Ovary (tissue), 3 donors: Measurements from ENCODE around the gene FGFR2.

Source experiments
- EP300 ChIP-seq: sonication (generic); formaldehyde crosslinking; IDR thresholded peaks from one replicate; pipeline ENCODE4 v1.6.1; 2017; ENCODE audit warnings: antibody characterized with exemption
- POLR2A ChIP-seq: fragments of 450-650 bp; IDR thresholded peaks from one replicate; pipeline ENCODE4 v1.6.1; 2017; ENCODE audit warnings: antibody characterized with exemption, mild to moderate bottlenecking, moderate library complexity
- TF ChIP-seq, protein P1 (sequence below), 3 donors: fragments of 450-650 bp in 2 of 3; fragments of 200-600 bp in 1 of 3; IDR thresholded peaks; one replicate each; pipeline versions ENCODE4 v1.5.1 to v1.8.0; 2016 to 2022; ENCODE audit warnings: antibody characterized with exemption in 3 of 3, mild to moderate bottlenecking in 1 of 3
- donor health status: DM: no; HTN: no; CAD: no.

DNA sequence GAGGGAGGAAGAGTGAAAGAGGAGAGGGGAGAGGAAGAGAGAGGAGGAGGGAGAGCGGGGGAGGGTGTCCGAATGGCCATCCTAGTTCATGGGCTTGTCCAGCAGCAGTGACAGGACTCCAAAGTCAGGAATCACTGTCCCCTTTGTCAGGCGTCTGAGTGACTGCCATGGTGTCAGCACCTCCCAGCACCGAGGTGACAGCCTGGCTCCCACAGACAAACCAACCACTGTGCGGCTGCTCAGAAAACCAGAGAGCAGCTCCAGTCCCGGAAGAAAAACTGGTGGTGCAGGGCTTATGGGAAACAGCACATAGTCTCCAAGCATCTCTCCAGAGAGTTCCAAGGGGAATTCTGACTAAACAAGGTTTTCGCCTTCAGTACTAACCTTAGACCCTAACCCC, 18.9 kb upstream of the FGFR2 start:
- TF ChIP-seq, protein P1, sequence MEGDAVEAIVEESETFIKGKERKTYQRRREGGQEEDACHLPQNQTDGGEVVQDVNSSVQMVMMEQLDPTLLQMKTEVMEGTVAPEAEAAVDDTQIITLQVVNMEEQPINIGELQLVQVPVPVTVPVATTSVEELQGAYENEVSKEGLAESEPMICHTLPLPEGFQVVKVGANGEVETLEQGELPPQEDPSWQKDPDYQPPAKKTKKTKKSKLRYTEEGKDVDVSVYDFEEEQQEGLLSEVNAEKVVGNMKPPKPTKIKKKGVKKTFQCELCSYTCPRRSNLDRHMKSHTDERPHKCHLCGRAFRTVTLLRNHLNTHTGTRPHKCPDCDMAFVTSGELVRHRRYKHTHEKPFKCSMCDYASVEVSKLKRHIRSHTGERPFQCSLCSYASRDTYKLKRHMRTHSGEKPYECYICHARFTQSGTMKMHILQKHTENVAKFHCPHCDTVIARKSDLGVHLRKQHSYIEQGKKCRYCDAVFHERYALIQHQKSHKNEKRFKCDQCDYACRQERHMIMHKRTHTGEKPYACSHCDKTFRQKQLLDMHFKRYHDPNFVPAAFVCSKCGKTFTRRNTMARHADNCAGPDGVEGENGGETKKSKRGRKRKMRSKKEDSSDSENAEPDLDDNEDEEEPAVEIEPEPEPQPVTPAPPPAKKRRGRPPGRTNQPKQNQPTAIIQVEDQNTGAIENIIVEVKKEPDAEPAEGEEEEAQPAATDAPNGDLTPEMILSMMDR (IDR thresholded peaks at IDR 0.05): no peak
- TF ChIP-seq POLR2A (no peak), EP300 (no peak)
